NCI-H2107 treated with DMSO at 0.1 percent for 48 hours (cell line): ENCODE results near the gene ARGLU1.

ENCODE experiments used
- DNase-seq: peaks from one replicate; lab custom pipeline; 2025; ENCODE audit not compliant: unreplicated experiment; lab: John Stamatoyannopoulos, UW

Gene ARGLU1

GRCh38 chr13:106503730-106504453 is 64.0 kb downstream of the ARGLU1 start:
- no peak for DNase-seq

- no peak for DNase-seq
Observed at GRCh38 chr13:106503272-106503671, 64.7 kb downstream of the ARGLU1 start.

GRCh38 chr13:106500445-106500844 is 67.5 kb downstream of the ARGLU1 start:
- no peak for DNase-seq

GRCh38 chr13:106499896-106500295 is 68.0 kb downstream of the ARGLU1 start:
- no peak for DNase-seq

GRCh38 chr13:106499113-106499512 is 68.8 kb downstream of the ARGLU1 start:
- no peak for DNase-seq

GRCh38 chr13:106498571-106498970 is 69.4 kb downstream of the ARGLU1 start:
- DNase-seq, result no peak

- DNase-seq, result no peak
Observed at GRCh38 chr13:106498158-106498557, 69.8 kb downstream of the ARGLU1 start.

GRCh38 chr13:106497079-106497478 is 70.9 kb downstream of the ARGLU1 start:
- no peak for DNase-seq

- peak; percentile 24 for DNase-seq
Observed at GRCh38 chr13:106496072-106496997, 71.6 kb downstream of the ARGLU1 start.

GRCh38 chr13:106494936-106495335 is 73.0 kb downstream of the ARGLU1 start:
- no peak for DNase-seq

- DNase-seq, result no peak
Observed at GRCh38 chr13:106494506-106494905, 73.4 kb downstream of the ARGLU1 start.

- DNase-seq, result no peak
Observed at GRCh38 chr13:106493533-106494220, 74.3 kb downstream of the ARGLU1 start.

GRCh38 chr13:106492588-106493475 is 75.1 kb downstream of the ARGLU1 start:
- no peak for DNase-seq

- DNase-seq, result no peak
Observed at GRCh38 chr13:106491928-106492587, 75.9 kb downstream of the ARGLU1 start.
